Measurements from ENCODE around the gene ZDHHC4.
A peak's percentile ranks its signal among the peaks of the same experiment; 100 is the strongest.
"Not testable (repeated sequence)": the region's sequence is repeated elsewhere in the genome, so short reads cannot be mapped to it uniquely, and the experiment has no call there.

ZDHHC4 gene

GRCh38 chr7:6563936-6564770 is 13.1 kb upstream of the ZDHHC4 start:
- no peak for DNase-seq

DNA sequence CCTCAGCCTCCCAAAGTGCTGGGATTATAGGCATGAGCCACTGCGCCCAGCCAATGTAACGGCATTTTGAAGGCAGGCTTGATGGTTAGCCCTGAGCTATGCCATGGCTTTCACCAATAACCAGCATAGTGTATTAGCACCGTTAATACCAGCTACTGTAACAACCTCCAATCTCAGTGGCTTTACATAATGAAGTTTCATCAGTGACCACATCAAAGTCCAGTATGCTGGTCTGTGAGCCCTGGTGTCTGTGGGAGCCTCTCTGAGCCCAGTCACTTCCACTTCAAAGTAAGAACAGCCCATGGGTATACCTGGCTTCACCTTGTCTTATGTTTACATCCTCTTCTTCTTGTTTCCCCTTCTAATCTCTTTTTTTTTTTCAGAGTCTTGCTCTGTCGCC is 11.6 kb upstream of the ZDHHC4 start:
- no peak for DNase-seq

GRCh38 chr7:6567886-6568285 is 9.4 kb upstream of the ZDHHC4 start:
- DNase-seq, result no peak

- DNase-seq, result no peak
Measured at GRCh38 chr7:6571160-6571779, 6.0 kb upstream of the ZDHHC4 start.

- DNase-seq, result no peak
Measured at GRCh38 chr7:6575281-6576023, 1.8 kb upstream of the ZDHHC4 start.

DNA sequence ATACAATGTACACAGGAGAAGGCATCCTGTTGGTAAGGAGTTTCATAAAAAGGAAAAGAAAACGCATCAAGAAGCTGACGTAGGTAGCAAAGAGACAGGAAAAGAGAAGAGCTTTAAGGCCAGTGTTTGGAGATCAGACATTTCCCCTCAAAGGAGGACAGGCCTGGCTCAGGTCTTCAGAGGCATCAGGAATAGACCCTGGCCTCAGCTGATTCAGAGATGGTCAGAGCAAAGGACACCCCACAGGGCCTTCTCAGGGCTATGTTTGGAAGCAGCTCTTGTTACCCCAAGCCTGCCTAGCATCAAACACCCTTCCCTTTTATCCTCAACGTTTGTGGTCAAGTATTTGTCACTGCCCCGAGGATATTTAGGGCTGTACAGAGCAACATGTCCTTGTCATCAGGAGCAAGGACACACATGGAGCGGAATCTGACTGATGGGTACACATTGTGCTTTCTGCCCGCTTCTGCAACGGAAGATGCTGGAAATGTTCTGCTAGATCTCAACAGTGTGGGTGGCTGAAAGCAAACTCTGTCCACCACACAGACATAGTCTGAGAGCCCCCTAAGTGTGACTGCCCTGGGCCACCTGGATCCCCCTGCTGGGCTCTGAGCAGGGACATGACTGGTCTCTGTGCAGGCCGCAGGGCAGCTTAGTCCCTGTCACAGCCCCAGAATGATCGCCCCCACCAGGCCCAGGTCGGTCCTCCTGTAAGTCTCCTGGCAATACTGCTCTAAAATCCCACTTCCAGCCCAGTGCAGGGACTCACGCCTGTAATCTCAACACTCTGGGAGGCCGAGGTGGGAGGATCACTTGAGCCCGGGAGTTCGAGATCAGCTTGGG is 1.0 kb upstream of the ZDHHC4 start:
- DNase-seq, result no peak

GRCh38 chr7:6576867-6577368 is 336 bp upstream of the ZDHHC4 start:
- peak; percentile 39 for DNase-seq

GRCh38 chr7:6578114-6579084 is 1.1 kb downstream of the ZDHHC4 start:
- no peak for DNase-seq

GRCh38 chr7:6579446-6579845 is 2.2 kb downstream of the ZDHHC4 start:
- no peak for DNase-seq

DNA sequence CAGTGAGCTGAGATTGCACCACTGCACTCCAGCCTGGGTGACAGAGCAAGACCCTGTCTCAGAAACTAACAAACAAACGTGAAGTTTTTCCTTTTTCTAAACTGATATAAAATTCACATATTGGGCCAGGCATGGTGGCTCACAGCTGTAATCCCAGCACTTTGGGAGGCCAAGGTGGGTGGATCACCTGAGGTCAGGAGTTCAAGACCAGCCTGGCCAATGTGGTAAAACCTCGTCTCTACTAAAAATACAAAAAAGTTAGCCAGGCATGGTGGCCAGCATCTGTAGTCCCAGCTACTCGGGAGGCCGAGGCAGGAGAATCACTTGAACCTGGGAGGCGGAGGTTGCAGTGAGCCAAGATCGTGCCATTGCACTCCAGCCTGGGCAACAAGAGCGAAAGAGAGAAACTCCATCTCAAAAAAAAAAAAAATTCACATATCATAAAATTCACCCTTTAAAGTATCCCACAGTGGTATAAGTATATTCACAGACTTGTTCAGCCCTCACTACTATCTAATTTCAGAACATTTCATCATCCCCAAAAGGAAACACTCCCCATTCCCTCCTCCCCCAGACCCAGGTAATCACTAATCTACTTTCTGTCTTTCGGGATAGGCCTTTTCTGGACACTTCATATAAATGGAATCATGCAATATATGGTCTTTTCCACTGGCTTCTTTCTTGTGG is 8.6 kb downstream of the ZDHHC4 start:
- not testable (repeated sequence) for DNase-seq

DNA sequence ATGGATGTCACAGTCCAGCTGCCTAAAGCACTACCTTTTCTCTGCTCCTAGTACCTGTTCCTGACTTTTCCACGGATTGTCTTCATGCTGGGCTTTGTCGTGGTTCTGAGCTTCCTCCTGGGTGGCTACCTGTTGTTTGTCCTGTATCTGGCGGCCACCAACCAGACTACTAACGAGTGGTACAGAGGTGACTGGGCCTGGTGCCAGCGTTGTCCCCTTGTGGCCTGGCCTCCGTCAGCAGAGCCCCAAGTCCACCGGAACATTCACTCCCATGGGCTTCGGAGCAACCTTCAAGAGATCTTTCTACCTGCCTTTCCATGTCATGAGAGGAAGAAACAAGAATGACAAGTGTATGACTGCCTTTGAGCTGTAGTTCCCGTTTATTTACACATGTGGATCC is 11.3 kb downstream of the ZDHHC4 start:
- DNase-seq, result no peak

DNA sequence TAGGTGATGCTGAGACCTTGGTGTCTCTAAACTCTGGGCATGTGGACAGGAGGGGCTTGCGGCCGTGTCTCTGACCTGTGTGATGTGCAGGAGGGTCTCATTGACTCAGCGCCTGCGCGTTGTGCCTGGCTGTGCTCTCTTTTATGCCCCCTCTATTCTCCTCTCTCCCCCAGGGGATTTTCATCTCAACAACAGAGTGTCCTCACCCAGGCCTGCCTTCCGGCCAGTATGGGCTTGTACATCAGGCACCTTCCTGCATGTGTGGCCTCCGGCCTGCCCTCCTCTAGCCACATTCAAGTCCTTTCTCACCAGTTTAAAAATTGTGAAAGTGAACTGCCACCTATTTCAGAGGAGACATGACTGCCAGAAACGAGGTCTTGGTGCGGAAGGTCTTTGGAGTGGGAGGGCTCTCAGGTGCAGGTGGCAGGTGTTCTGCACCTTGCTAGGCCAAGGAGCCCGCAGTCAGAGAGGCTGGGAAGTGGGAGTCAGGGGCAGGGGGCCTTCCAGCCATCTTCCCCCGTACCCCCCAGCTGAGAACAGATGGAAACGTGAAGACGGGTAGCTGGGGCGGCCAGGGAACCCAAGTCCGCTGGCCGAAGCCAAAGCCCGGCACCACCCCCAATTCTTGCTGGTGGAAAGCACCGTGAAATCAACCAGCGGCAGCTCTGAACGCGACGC is 12.0 kb downstream of the ZDHHC4 start:
- DNase-seq, result no peak

GRCh38 chr7:6589829-6590644 is 12.8 kb downstream of the ZDHHC4 start, which contains the start of gene INTS15:
TSS of gene INTS15 (plus strand) at chr7:6590021. CDS start at chr7:6590284, 263 bp downstream.
- DNase-seq, result peak; percentile 55

- DNase-seq, result peak; percentile 19
Measured at GRCh38 chr7:6590645-6591110, 13.4 kb downstream of the ZDHHC4 start.

- DNase-seq, result no peak
Measured at GRCh38 chr7:6600093-6600492, 22.8 kb downstream of the ZDHHC4 start.

- DNase-seq, result no peak
Measured at GRCh38 chr7:6604458-6604857, 27.2 kb downstream of the ZDHHC4 start.

DNA sequence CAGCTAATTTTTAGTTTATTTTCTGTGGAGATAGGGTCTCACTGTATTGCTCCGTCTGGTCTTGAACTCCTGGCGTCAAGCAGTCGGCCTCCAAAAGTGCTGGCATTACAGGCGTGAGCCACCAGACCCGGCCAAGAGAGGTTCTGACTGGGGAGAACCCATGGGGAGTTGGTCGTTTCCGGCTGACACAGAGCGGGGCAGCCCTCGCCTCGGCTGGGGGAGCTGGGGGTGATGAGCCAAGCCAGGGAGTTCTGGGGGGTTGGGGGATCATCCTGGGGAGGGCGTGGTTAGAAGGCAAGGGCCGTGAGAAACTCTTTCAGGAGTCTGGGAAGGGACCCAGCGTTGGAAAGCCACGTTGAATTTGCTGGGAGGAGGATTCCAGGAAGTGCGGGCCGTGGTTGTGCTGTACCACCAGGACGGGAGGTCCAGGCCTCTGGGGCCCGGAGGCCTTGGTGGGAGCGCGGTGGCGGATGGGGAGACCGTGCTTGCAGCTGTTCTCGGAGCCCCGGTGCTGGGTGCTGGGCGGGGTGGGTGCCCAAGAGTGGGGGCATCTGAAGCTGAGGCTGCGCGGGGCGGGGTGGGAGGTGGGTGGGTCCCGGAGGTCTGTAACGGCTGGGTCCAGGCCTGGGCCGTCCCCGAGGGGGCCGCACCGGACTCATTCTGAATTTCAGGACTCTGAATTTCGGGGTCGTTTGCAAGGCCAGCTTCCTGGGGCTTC is 29.8 kb downstream of the ZDHHC4 start:
- no peak for DNase-seq

GRCh38 chr7:6607651-6608051 is 30.4 kb downstream of the ZDHHC4 start:
- no peak for DNase-seq

Data from DMS79 treated with DMSO at 0.1 percent for 48 hours (cell line).